ENCODE data around the gene PGR.

The PGR gene

GRCh38 chr11:101127699-101128570 lies 1.7 kb downstream of the PGR start:
- Histone ChIP-seq H2AFZ (ENCODE audit: low read depth, low read length) (no peak overlapping the region), H3K4me3 (ENCODE audit: low read length) (no peak overlapping the region)

GRCh38 chr11:101127197-101127698 lies 2.4 kb downstream of the PGR start:
- H3K27me3 ChIP-seq (ENCODE audit: low read depth, low read length) = no peaks in the 10 kb centered on the region
- no peaks in the 10 kb centered on the region for H3K4me1 ChIP-seq (ENCODE audit: low read length)
- H4K20me1 ChIP-seq (ENCODE audit: insufficient read depth, low read length) = no peaks in the 10 kb centered on the region
- H3K4me2 ChIP-seq (ENCODE audit: low read length) = no peak overlapping the region
- no peaks in the 10 kb centered on the region for H3K79me2 ChIP-seq (ENCODE audit: low read length)
- H3K9ac ChIP-seq (ENCODE audit: low read length) = no peak overlapping the region
- no peaks in the 10 kb centered on the region for H3K36me3 ChIP-seq (replicated peaks; ENCODE audit: low read depth, low read length)
- no peak overlapping the region for H2AFZ ChIP-seq (ENCODE audit: low read depth, low read length)
- no peak overlapping the region for H3K27ac ChIP-seq (ENCODE audit: low read length)
- TF ChIP-seq, protein P1, sequence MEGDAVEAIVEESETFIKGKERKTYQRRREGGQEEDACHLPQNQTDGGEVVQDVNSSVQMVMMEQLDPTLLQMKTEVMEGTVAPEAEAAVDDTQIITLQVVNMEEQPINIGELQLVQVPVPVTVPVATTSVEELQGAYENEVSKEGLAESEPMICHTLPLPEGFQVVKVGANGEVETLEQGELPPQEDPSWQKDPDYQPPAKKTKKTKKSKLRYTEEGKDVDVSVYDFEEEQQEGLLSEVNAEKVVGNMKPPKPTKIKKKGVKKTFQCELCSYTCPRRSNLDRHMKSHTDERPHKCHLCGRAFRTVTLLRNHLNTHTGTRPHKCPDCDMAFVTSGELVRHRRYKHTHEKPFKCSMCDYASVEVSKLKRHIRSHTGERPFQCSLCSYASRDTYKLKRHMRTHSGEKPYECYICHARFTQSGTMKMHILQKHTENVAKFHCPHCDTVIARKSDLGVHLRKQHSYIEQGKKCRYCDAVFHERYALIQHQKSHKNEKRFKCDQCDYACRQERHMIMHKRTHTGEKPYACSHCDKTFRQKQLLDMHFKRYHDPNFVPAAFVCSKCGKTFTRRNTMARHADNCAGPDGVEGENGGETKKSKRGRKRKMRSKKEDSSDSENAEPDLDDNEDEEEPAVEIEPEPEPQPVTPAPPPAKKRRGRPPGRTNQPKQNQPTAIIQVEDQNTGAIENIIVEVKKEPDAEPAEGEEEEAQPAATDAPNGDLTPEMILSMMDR (IDR thresholded peaks at IDR 0.05; ENCODE audit: low read depth, low read length) = no peak
- no peak for TF ChIP-seq EZH2phosphoT487 (IDR thresholded peaks at IDR 0.05; ENCODE audit: low read depth)
- H3K4me3 ChIP-seq (ENCODE audit: low read length) = no peak overlapping the region
- H3K9me3 ChIP-seq (ENCODE audit: insufficient read depth, low read length) = no peaks in the 10 kb centered on the region

More at GRCh38 chr11:101127699-101128570, 1.7 kb downstream of the PGR start:
- no peak overlapping the region for H3K27ac ChIP-seq (ENCODE audit: low read length)
- TF ChIP-seq EZH2phosphoT487 (IDR thresholded peaks at IDR 0.05; ENCODE audit: low read depth) = no peak
- TF ChIP-seq, protein P1 (IDR thresholded peaks at IDR 0.05; ENCODE audit: low read depth, low read length) = no peak
- no peaks in the 10 kb centered on the region for H4K20me1 ChIP-seq (ENCODE audit: insufficient read depth, low read length)
- no peak overlapping the region for H3K9ac ChIP-seq (ENCODE audit: low read length)
- no peaks in the 10 kb centered on the region for H3K4me1 ChIP-seq (ENCODE audit: low read length)
- H3K4me2 ChIP-seq (ENCODE audit: low read length) = no peak overlapping the region
- no peaks in the 10 kb centered on the region for H3K79me2 ChIP-seq (ENCODE audit: low read length)
- no peaks in the 10 kb centered on the region for H3K27me3 ChIP-seq (ENCODE audit: low read depth, low read length)
- H3K36me3 ChIP-seq (replicated peaks; ENCODE audit: low read depth, low read length) = no peaks in the 10 kb centered on the region
- H3K9me3 ChIP-seq (ENCODE audit: insufficient read depth, low read length) = no peaks in the 10 kb centered on the region

DNA sequence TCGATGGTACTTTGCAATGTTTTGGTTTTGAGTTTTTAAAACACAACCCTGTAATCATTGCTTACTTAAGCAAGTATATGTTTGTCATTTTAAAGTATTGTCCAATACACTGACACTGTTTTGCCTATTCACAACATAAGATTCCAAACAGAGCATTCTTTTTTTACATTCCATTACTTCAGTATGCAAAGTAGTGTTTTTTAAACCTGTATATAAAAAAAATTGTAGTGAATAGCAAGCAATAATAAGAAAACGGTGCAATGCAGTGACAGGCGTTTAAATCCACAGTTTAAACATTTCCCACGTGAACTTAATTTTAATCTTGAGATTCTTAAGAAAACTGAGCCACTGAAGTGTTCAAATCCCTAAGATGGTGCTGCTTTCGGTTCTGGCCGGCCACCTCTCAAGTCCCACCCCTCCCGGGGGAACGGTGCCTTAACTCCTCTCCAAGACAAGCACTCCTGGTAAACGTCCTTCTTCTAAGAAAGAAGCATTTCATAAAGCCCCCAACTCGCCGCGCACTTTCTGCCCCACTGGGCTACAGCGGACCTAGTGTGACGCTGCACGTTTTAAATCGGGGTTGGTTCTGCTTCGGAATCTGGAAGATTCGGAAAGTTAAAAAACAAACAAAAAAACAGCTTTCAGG lies 2.9 kb downstream of the PGR start:
- no peaks in the 10 kb centered on the region for H3K36me3 ChIP-seq (replicated peaks; ENCODE audit: low read depth, low read length)
- no peak overlapping the region for H2AFZ ChIP-seq (ENCODE audit: low read depth, low read length)
- H3K4me3 ChIP-seq (ENCODE audit: low read length) = no peak overlapping the region
- H3K27ac ChIP-seq (ENCODE audit: low read length) = no peak overlapping the region
- no peak overlapping the region for H3K9ac ChIP-seq (ENCODE audit: low read length)
- H3K27me3 ChIP-seq (ENCODE audit: low read depth, low read length) = no peaks in the 10 kb centered on the region
- TF ChIP-seq, protein P1 (IDR thresholded peaks at IDR 0.05; ENCODE audit: low read depth, low read length) = no peak
- TF ChIP-seq EZH2phosphoT487 (IDR thresholded peaks at IDR 0.05; ENCODE audit: low read depth) = no peak
- H3K4me2 ChIP-seq (ENCODE audit: low read length) = no peak overlapping the region
- H3K79me2 ChIP-seq (ENCODE audit: low read length) = no peaks in the 10 kb centered on the region
- no peaks in the 10 kb centered on the region for H3K9me3 ChIP-seq (ENCODE audit: insufficient read depth, low read length)
- H4K20me1 ChIP-seq (ENCODE audit: insufficient read depth, low read length) = no peaks in the 10 kb centered on the region
- H3K4me1 ChIP-seq (ENCODE audit: low read length) = no peaks in the 10 kb centered on the region

DNA sequence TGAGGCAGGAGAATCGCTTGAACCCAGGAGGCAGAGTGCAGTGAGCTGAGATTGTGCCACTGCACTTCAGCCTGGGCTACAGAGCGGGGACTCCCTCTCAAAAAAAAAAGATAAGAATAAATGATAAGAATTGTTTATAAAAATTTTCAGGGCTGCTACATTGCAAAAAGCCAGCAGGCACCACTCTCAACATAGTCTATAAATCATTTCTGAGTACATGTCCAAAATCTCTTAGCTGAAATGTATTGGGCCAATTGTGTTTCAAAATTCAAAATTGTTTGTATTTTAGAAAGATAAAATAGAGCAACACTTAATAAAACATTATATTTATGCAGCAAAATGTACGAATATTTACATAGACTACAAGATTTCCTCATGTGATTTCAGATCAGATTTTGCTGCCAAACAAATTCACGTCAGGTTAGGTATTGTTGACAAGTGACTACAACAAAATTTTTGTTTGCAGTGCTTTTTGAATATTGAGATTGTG lies 13.9 kb downstream of the PGR start:
- H3K79me2 ChIP-seq (ENCODE audit: low read length) = no peaks in the 10 kb centered on the region
- H2AFZ ChIP-seq (ENCODE audit: low read depth, low read length) = no peak overlapping the region
- no peak overlapping the region for H3K9ac ChIP-seq (ENCODE audit: low read length)
- H3K4me1 ChIP-seq (ENCODE audit: low read length) = no peaks in the 10 kb centered on the region
- H3K36me3 ChIP-seq (replicated peaks; ENCODE audit: low read depth, low read length) = no peaks in the 10 kb centered on the region
- no peaks in the 10 kb centered on the region for H3K9me3 ChIP-seq (ENCODE audit: insufficient read depth, low read length)
- no peaks in the 10 kb centered on the region for H4K20me1 ChIP-seq (ENCODE audit: insufficient read depth, low read length)
- H3K4me2 ChIP-seq (ENCODE audit: low read length) = no peak overlapping the region
- no peak overlapping the region for H3K4me3 ChIP-seq (ENCODE audit: low read length)
- H3K27ac ChIP-seq (ENCODE audit: low read length) = no peak overlapping the region
- H3K27me3 ChIP-seq (ENCODE audit: low read depth, low read length) = no peaks in the 10 kb centered on the region
- TF ChIP-seq EZH2phosphoT487 (IDR thresholded peaks at IDR 0.05; ENCODE audit: low read depth) = no peak
- TF ChIP-seq, protein P1 (IDR thresholded peaks at IDR 0.05; ENCODE audit: low read depth, low read length) = no peak

Measured in OCI-LY3 (cell line).